Right renal cortex interstitium (tissue), 3 donors: ENCODE results near the gene ATP5PB. TPM values are rescaled to one million over a fixed set of nuclear protein-coding genes. Genes with fewer than 3 reads are reported as not detected.

Experiments used
- DNase-seq, 3 donors: peaks; one replicate each; pipeline ENCODE4 v3.0.0-alpha.2; 2013; ENCODE audit warnings: low read depth in 3 of 3, low spot score in 2 of 3
- polyA plus RNA-seq, 3 donors: library from polyadenylated mRNA; unstranded; fragments of 120-200 nt; gene quantifications; one replicate each; pipeline ENCODE4 v1.2.1, GENCODE V29; 2013; ENCODE audit not compliant: insufficient read length in 3 of 3

The ATP5PB gene
- polyA plus RNA-seq, 3 donors, result 438 to 460 (median 449) TPM

GRCh38 chr1:111474106-111474505 lies 24.8 kb downstream of the ATP5PB start:
- DNase-seq, result no peak

GRCh38 chr1:111474521-111474920 lies 25.3 kb downstream of the ATP5PB start:
- DNase-seq, result no peak

GRCh38 chr1:111475701-111476100 lies 26.4 kb downstream of the ATP5PB start:
- no peak for DNase-seq

- no peak for DNase-seq
These were observed 26.9 kb downstream of the ATP5PB start for GRCh38 chr1:111476214-111476613.

- DNase-seq, result no peak
These were observed 27.6 kb downstream of the ATP5PB start for GRCh38 chr1:111476761-111477309.

- no peak for DNase-seq
These were observed 31.4 kb downstream of the ATP5PB start for GRCh38 chr1:111480674-111481073.

- DNase-seq, result peak; percentile 33 to 52 (median 42)
These were observed 32.3 kb downstream of the ATP5PB start for GRCh38 chr1:111481387-111482221.

GRCh38 chr1:111483166-111483565 lies 33.9 kb downstream of the ATP5PB start:
- no peak for DNase-seq

- DNase-seq, result no peak
These were observed 34.6 kb downstream of the ATP5PB start for GRCh38 chr1:111483876-111484275.

- no peak for DNase-seq
These were observed 35.2 kb downstream of the ATP5PB start for GRCh38 chr1:111484391-111485026.

GRCh38 chr1:111486431-111486830 lies 37.2 kb downstream of the ATP5PB start:
- no peak for DNase-seq

- DNase-seq, result no peak
These were observed 37.9 kb downstream of the ATP5PB start for GRCh38 chr1:111487133-111487532.

GRCh38 chr1:111488669-111489068 lies 39.4 kb downstream of the ATP5PB start:
- DNase-seq, result no peak

GRCh38 chr1:111489604-111490003 lies 40.3 kb downstream of the ATP5PB start:
- no peak for DNase-seq

GRCh38 chr1:111490220-111490619 lies 41.0 kb downstream of the ATP5PB start:
- DNase-seq, result no peak

GRCh38 chr1:111491070-111491469 lies 41.8 kb downstream of the ATP5PB start:
- DNase-seq, result no peak

- DNase-seq, result no peak
These were observed 47.1 kb downstream of the ATP5PB start for GRCh38 chr1:111496398-111496797.

GRCh38 chr1:111497592-111497991 lies 48.3 kb downstream of the ATP5PB start:
- DNase-seq, result no peak

- no peak for DNase-seq
These were observed 49.9 kb downstream of the ATP5PB start for GRCh38 chr1:111499026-111499785.

GRCh38 chr1:111501645-111502044 lies 52.4 kb downstream of the ATP5PB start:
- DNase-seq, result no peak

- DNase-seq, result no peak
These were observed 54.4 kb downstream of the ATP5PB start, which contains the start of the genes ADORA3 and TMIGD3 for GRCh38 chr1:111503585-111504060. Gene ADORA3 (minus strand): TSS chr1:111503633. CDS start chr1:111503354, 279 bp downstream. Gene TMIGD3 (minus strand): TSS chr1:111503633. CDS start chr1:111503354, 279 bp downstream.
